GM18873 (cell line): ENCODE measurements around the gene MAGI2.
"Not testable (repeated sequence)": the region's sequence is repeated elsewhere in the genome, so short reads cannot be mapped to it uniquely, and the experiment has no call there.

ENCODE experiments used
- ATAC-seq: cut with Tn5 transposase; IDR thresholded peaks from one replicate; pipeline ENCODE4 v1.9.1; 2021; ENCODE audit warnings: mild to moderate bottlenecking, moderate library complexity, moderate number of reproducible peaks; ENCODE audit not compliant: unreplicated experiment, low FRiP score

MAGI2 gene

DNA sequence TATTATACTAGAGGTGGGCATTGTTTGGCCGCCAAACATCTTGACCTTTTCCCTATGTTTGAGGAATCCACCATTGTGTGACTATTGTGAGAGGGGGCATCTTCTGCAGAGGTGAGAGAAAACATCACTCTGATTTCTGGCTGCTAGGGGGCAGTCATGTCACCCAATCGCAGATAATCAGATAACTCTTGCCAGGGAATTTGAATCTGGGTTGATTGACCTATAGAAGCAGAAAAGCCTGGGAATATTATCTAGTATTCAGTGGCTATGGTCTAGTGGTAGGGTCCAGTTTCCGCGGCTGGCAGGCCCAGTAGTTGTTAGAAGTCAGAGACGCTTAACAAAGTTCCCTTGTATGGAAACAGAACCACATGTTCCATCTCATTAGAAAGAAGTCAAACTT lies 846.4 kb downstream of the MAGI2 start:
- ATAC-seq: no peak

DNA sequence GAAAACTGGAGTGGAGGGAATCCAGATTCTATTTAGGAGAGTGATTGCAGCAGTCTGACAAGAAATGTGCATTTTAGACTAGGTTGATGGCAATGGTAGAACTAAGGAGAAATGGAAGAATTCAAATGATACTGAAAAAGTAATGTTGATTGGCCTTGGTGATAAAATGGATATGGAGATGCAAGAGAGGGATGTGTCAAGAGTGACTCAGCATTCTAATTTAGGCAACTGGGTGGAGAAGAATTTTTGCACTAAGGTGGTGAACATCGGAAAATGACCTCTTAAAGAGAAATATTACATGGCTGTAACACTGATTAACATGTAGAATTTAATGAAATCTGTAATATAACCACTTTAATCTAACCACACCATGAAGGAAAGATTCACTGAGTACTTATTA lies 848.3 kb downstream of the MAGI2 start:
- no peak for ATAC-seq

DNA sequence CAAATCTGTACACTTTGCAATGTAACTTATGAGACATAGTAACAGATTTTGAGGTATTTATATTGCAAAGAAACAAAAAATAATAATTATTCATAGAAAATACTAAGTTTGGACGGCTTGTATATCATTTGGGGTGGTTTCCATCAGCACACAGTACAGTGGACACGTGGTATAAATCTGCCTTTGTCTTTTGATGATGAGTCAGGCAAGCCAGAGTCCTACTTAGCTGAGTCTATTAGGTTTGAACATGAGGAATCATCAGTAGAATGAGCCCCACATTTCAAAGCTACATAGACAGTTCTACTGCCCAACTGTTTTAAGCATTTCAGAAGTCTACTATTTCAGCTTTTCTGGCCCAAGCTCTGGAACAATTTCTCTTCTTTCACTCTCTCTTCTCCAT lies 851.7 kb downstream of the MAGI2 start:
- ATAC-seq: no peak

GRCh38 chr7:78594156-78594555 lies 859.3 kb downstream of the MAGI2 start:
- ATAC-seq: no peak

GRCh38 chr7:78588393-78588792 lies 865.1 kb downstream of the MAGI2 start:
- no peak for ATAC-seq

GRCh38 chr7:78587443-78588044 lies 865.9 kb downstream of the MAGI2 start:
- no peak for ATAC-seq

GRCh38 chr7:78585980-78586379 lies 867.5 kb downstream of the MAGI2 start:
- ATAC-seq: no peak

- ATAC-seq: no peak
Measured at GRCh38 chr7:78578686-78579085, 874.8 kb downstream of the MAGI2 start.

GRCh38 chr7:78577174-78577952 lies 876.1 kb downstream of the MAGI2 start:
- ATAC-seq: not testable (repeated sequence)

GRCh38 chr7:78576236-78576635 lies 877.2 kb downstream of the MAGI2 start:
- no peak for ATAC-seq

DNA sequence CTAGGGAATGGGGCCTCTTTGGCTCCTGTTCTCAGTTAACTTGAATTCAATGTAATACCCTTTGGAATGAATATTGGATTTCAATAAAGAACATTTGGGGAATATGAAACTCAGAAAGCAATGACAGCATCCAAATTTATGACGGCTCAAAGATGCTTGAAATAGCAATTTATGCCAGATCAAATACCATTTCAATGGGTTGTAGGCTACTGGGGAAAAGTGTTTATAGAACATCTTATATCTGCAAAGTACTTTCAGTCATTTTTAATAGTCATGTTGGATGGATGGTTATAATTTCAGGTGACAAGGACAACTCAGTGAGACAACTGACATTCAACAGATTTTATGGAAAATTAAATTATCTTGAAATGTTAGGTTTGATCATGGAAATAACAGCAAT lies 882.2 kb downstream of the MAGI2 start:
- no peak for ATAC-seq

- ATAC-seq: no peak
Measured at GRCh38 chr7:78568690-78569089, 884.8 kb downstream of the MAGI2 start.

GRCh38 chr7:78567836-78568235 lies 885.6 kb downstream of the MAGI2 start:
- no peak for ATAC-seq

DNA sequence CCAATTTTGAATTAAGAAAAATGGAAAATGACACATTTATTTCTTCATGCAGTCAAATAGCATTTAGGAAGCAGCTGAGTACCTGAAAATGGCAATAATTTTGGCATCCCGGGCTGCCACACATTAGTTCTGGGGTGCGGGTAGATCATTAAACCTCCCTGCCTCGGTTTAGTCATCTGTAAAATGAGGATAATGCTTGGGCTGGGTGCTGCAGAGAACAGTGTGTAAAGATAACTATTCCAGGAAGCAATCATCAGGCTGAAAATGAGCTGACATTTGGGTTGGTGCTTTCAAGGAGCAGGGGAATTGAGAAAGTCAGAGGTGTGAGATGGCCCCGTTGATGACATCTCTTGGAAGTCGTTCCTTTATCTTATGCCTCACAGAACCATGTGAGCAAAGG lies 887.7 kb downstream of the MAGI2 start:
- ATAC-seq: no peak

DNA sequence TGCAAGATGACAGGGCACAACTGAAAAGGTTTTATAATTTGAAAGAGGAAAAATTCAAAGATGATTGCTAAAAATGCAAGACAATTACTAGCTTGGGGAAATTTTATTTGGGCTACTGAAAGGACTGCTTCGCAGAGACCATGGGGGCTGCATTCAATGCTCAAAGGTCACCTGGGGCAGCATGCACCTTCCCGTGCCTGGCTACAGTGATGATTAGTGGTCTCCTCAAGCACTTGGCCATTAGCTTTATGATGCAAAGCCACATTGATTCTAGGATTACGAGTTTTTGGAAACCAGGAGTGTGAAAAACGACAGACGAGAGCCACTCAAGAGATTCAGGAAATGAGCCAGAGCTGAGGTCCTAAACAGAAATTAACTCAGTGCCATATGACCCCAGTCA lies 890.3 kb downstream of the MAGI2 start:
- ATAC-seq: no peak

DNA sequence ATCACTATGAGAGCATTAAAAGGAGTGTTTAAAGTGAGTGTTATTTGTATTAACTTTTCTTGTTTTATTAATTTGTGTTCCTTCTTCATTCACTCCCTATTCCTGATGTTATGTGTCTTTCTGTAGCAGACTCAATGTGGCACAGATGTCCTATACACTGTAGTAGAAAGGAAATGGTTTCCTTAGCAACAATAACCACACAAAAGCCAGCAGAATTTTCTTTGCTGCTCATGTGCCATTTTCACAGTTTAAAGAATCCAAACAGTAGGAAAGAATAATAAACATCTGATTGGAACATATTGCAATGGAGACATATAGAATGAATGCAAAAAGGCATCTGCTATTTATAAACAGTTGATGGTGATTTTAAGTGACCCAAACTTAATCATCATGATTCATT lies 891.3 kb downstream of the MAGI2 start:
- ATAC-seq: no peak

DNA sequence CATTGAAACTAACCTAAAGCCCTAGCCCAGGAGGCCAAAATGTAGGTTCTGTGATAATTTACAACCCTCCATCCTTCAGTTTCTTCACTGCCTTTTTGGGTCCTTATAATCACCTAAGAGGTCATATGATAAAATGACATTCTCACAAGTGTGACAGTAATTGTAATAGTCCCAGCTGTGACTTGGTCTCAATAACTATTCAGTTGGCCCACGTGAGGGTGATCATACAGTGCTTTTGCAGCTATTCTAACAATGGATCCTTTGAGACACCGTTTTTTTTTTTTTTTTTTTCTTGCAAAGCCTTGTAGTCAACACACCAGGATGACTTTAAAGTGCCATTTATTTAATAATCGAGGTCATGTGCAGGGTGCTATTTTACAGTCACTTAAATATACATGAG lies 894.9 kb downstream of the MAGI2 start:
- no peak for ATAC-seq

- ATAC-seq: no peak
Measured at GRCh38 chr7:78543976-78544375, 909.5 kb downstream of the MAGI2 start.

GRCh38 chr7:78542981-78543380 lies 910.5 kb downstream of the MAGI2 start:
- ATAC-seq: no peak

DNA sequence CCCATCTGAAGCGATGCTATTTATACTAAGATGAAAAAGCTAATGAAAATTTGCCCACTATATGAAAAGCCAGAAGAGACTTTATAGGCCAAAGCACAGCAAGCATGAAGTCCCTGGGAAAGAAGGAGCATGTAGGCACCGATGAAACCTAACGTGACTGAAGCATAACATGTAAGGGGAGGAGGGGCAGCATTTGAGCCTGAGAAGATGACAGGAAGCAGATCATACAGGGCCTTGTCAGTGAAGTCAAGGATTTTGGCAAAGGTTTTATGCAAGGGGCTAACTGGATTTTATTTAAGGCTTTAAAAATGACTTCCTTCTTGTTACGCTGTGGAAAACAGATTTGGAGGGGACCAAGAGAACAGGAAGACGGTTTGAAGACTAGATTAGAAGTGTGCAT lies 910.9 kb downstream of the MAGI2 start:
- ATAC-seq: no peak

DNA sequence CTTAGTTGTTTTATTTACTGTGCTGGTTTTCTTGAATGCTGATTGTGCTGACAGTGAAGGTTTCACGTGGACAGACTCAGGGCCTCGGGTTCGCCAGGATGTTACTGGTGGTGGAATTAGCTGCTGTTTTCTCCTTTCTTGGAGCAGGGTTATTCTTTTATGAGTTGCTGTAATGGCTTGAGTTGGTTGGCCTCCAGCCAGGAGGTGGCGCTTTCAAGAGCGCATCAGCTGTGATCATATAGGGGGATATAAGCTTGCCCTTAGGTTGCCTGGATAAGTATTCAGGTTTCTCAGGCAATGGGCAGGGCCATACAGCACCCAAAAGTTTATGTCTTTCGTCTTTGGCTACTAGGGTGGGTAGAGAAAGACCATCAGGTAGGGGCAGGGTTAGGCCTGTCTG lies 913.6 kb downstream of the MAGI2 start:
- ATAC-seq: no peak

DNA sequence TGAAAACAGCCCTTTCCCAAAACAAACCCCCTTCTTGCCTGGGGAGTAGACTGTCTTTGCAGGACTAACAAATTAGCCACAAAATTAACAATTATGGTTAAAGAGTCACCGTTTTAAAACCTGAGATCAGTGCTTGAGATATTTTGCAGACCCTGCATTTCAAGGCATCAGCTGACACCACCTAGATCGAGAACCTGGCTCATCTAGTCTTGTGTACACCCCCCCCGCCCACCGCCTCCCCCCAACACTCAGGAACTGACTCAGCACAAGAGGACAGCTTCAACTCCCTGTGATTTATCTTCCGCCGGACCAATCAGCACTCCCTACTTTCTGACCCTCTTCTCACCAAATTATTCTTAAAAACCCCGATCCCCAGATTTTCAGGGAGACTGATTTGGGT lies 917.8 kb downstream of the MAGI2 start:
- no peak for ATAC-seq
